Embryonic facial prominence (tissue), 1 donor: ENCODE results near the gene GOLGA3.
"Not testable (repeated sequence)": the region's sequence is repeated elsewhere in the genome, so short reads cannot be mapped to it uniquely, and the experiment has no call there.

Source experiments
- DNase-seq: peaks from one replicate; pipeline ENCODE4 v3.0.0-alpha.2; 2016; ENCODE audit errors: extremely low spot score

Gene GOLGA3

GRCh38 chr12:132847363-132848356, 19.0 kb upstream of the GOLGA3 start:
- no peak for DNase-seq

- DNase-seq: not testable (repeated sequence)
These were observed 16.0 kb upstream of the GOLGA3 start for GRCh38 chr12:132844681-132845080.

- no peak for DNase-seq
These were observed 13.9 kb upstream of the GOLGA3 start for GRCh38 chr12:132842449-132843045.

- no peak for DNase-seq
These were observed 12.5 kb upstream of the GOLGA3 start for GRCh38 chr12:132841151-132841550.

- DNase-seq: no peak
These were observed 11.9 kb upstream of the GOLGA3 start for GRCh38 chr12:132840536-132840935.

- no peak for DNase-seq
These were observed 11.0 kb upstream of the GOLGA3 start for GRCh38 chr12:132839558-132840235.

- no peak for DNase-seq
These were observed 9.9 kb upstream of the GOLGA3 start for GRCh38 chr12:132838410-132839080.

GRCh38 chr12:132837693-132838409, 9.2 kb upstream of the GOLGA3 start:
- no peak for DNase-seq

GRCh38 chr12:132836795-132837331, 8.2 kb upstream of the GOLGA3 start:
- DNase-seq: no peak

GRCh38 chr12:132836230-132836629, 7.6 kb upstream of the GOLGA3 start:
- DNase-seq: not testable (repeated sequence)

- no peak for DNase-seq
These were observed 6.7 kb upstream of the GOLGA3 start for GRCh38 chr12:132835076-132836025.

GRCh38 chr12:132834181-132834711, 5.6 kb upstream of the GOLGA3 start:
- no peak for DNase-seq

- no peak for DNase-seq
These were observed 4.7 kb upstream of the GOLGA3 start for GRCh38 chr12:132833341-132833740.

GRCh38 chr12:132831771-132832170, 3.1 kb upstream of the GOLGA3 start:
- no peak for DNase-seq

- no peak for DNase-seq
These were observed 636 bp downstream of the GOLGA3 start for GRCh38 chr12:132827763-132828703.

GRCh38 chr12:132825861-132826260, 2.8 kb downstream of the GOLGA3 start:
- DNase-seq: no peak

GRCh38 chr12:132825089-132825488, 3.6 kb downstream of the GOLGA3 start:
- DNase-seq: no peak

- DNase-seq: no peak
These were observed 4.6 kb downstream of the GOLGA3 start for GRCh38 chr12:132824053-132824452.
